HepG2 (cell line): ENCODE measurements around the gene RSPH9. TPM values are rescaled to one million over a fixed set of nuclear protein-coding genes. Genes with fewer than 3 reads are reported as not detected.

Experiments used
- ARID5B ChIP-seq: IDR thresholded peaks from 2 replicates; pipeline ENCODE4 v1.4.0; 2020; ENCODE audit warnings: mild to moderate bottlenecking, missing genetic modification reagents
- CREBL2 ChIP-seq: sonication (generic); formaldehyde crosslinking; IDR thresholded peaks from 2 replicates; pipeline ENCODE4 v1.8.1; 2023; ENCODE audit warnings: missing genetic modification reagents, mild to moderate bottlenecking, borderline replicate concordance
- GABPA ChIP-seq, 2 experiments: IDR thresholded peaks; 2 replicates each; pipeline ENCODE4 v1.6.1; 2011 to 2016; ENCODE audit warnings: low read depth in 2 of 2, low read length in 1 of 2, missing biosample characterization in 1 of 2, missing genetic modification characterization in 1 of 2
- KIAA2018 ChIP-seq: sonication (generic); formaldehyde crosslinking; IDR thresholded peaks from 2 replicates; pipeline ENCODE4 v1.5.0; 2020; ENCODE audit warnings: mild to moderate bottlenecking, missing genetic modification reagents, borderline replicate concordance
- MBD4 ChIP-seq: IDR thresholded peaks from 2 replicates; pipeline ENCODE4 v1.6.1; 2012; ENCODE audit warnings: low read length, inconsistent platforms, borderline replicate concordance
- MEIS2 ChIP-seq: sonication (generic); formaldehyde crosslinking; IDR thresholded peaks from 2 replicates; pipeline ENCODE4 v1.9.0; 2021; ENCODE audit warnings: mild to moderate bottlenecking, missing genetic modification reagents
- NKX3-1 ChIP-seq: sonication (generic); formaldehyde crosslinking; IDR thresholded peaks from 2 replicates; pipeline ENCODE4 v1.5.0; 2020; ENCODE audit warnings: missing genetic modification reagents
- TP53 ChIP-seq: sonication (generic); formaldehyde crosslinking; conservative IDR thresholded peaks from 2 replicates; pipeline ENCODE4 v1.4.0; 2020; ENCODE audit warnings: missing genetic modification reagents
- ZBTB46 ChIP-seq: sonication (generic); formaldehyde crosslinking; IDR thresholded peaks from 2 replicates; pipeline ENCODE4 v1.4.0; 2020; ENCODE audit warnings: mild to moderate bottlenecking, missing genetic modification reagents, borderline replicate concordance
- ZNF354B ChIP-seq: sonication (generic); formaldehyde crosslinking; IDR thresholded peaks from 2 replicates; pipeline ENCODE4 v1.8.0; 2022; ENCODE audit warnings: mild to moderate bottlenecking, missing genetic modification reagents
- ZNF577 ChIP-seq: sonication (generic); formaldehyde crosslinking; IDR thresholded peaks from 2 replicates; pipeline ENCODE4 v1.4.0; 2020; ENCODE audit warnings: mild to moderate bottlenecking, low read depth, missing genetic modification reagents, borderline replicate concordance
- ZNF678 ChIP-seq: sonication (generic); formaldehyde crosslinking; IDR thresholded peaks from 2 replicates; pipeline ENCODE4 v1.4.0; 2020; ENCODE audit warnings: mild to moderate bottlenecking, missing genetic modification reagents
- ZNF775 ChIP-seq: sonication (generic); formaldehyde crosslinking; IDR thresholded peaks from 2 replicates; pipeline ENCODE4 v1.4.0; 2020; ENCODE audit warnings: missing genetic modification reagents, mild to moderate bottlenecking, moderate library complexity, borderline replicate concordance
- ZNF883 ChIP-seq: sonication (generic); formaldehyde crosslinking; IDR thresholded peaks from 2 replicates; pipeline ENCODE4 v1.5.1; 2020; ENCODE audit warnings: mild to moderate bottlenecking, missing genetic modification reagents; ENCODE audit errors: not compliant biosample characterization
- polyA plus RNA-seq, 8 experiments: library from polyadenylated mRNA; depleted of rRNA in 3 of 8; stranded (reverse) in 7 of 8; unstranded in 1 of 8; fragments of >200 nt; fragmentation: Illumina TruSeq in 4 of 8; extraction: Trizol in 4 of 8; gene quantifications; 2 replicates each; pipeline versions ENCODE4 v1.2.1 to v1.2.3, GENCODE V29; 2011 to 2016; ENCODE audit warnings: low read depth in 4 of 8, missing spikeins in 1 of 8, mixed read lengths in 1 of 8; ENCODE audit not compliant: insufficient read depth in 1 of 8
- total RNA-seq, 5 experiments: library from RNA; depleted of rRNA; stranded (reverse); fragments of >200 nt; fragmentation: Illumina TruSeq; extraction: Trizol; gene quantifications; 2 replicates each; pipeline ENCODE4 v1.2.3, GENCODE V29; 2016; ENCODE audit warnings: low read depth in 1 of 5

The RSPH9 gene
- total and polyA plus RNA-seq, 2 of the 13 experiments (the other 11 are each of a cell fraction or from before 2014, with no cell fraction given) = 0.04 TPM; not detected in 1

GRCh38 chr6:43628393-43629103, 16.3 kb upstream of the RSPH9 start (continued):
- TF ChIP-seq CREBL2 (CRISPR knock-in tag) (no peak), ARID5B (peak; percentile 4; the same call in 1 of the 2 replicates), NKX3-1 (CRISPR knock-in tag) (no peak), KIAA2018 (CRISPR knock-in tag) (no peak), MEIS2 (CRISPR knock-in tag) (no peak), ZBTB46 (CRISPR knock-in tag) (0 out of 2 replicates have a peak, but pooled peaks have one; percentile 3), TP53 (CRISPR knock-in tag) (no peak), ZNF775 (CRISPR knock-in tag) (no peak), ZNF577 (no peak), GABPA (IDR thresholded peaks at IDR 0.05; ENCODE audit: low read depth, low read length) (peak; percentile 37), GABPA (CRISPR knock-in tag; IDR thresholded peaks at IDR 0.05; ENCODE audit: low read depth) (peak; percentile 62), ZNF678 (CRISPR knock-in tag) (peak; percentile 22; the same call in 1 of the 2 replicates), MBD4 (no peak), ZNF883 (CRISPR knock-in tag) (no peak), ZNF354B (CRISPR knock-in tag) (peak; percentile 74; the same call in 1 of the 2 replicates)
